ENCODE measurements around the gene ATP13A1. TPM values are rescaled to one million over a fixed set of nuclear protein-coding genes. Genes with fewer than 3 reads are reported as not detected.
"Not testable (repeated sequence)": the region's sequence is repeated elsewhere in the genome, so short reads cannot be mapped to it uniquely, and the experiment has no call there.

Gene ATP13A1
- total RNA-seq, 1 experiment from 2014 or later: 73.7 TPM

DNA sequence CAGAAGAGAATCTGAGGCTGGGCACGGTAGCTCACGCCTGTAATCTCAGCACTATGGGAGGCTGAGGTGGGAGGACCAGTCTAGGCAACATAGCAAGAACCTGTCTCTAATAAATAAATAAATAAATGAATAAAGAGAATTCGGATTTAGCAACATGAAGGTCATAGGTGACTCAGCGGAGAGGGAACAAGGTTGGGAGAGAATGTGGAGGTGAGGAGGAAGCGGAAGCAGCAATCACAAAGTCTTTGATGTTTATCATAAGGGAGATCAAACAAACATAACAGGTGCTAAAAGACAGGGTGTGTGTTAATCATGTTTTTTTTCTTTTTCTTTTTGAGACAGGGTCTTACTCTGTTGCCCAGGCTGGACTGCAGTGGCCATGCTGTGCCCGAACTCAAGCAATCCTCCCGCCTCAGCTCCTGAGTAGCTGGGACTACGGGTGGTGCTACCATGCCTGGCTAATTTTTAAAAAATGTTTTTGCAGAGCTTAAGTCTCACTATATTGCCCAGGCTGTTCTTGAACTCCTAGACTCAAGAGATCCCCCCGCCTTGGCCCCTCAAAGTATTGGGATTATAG lies 61.3 kb downstream of the ATP13A1 start:
- BruUV-seq (replicated peaks): no TSS peak
- no peak overlapping the region for H3K4me2 ChIP-seq (ENCODE audit: low read length)
- no peaks in the 10 kb centered on the region for H3K27me3 ChIP-seq (ENCODE audit: insufficient read depth, low read length)
- RAD21 ChIA-PET (ENCODE audit: low non-redundant PET in 1 of 2, low total read pairs in 2 of 2, uncharacterized antibody in 2 of 2, unreplicated experiment in 2 of 2): no interaction called here
- CTCF ChIA-PET: no interaction called here
- TF ChIP-seq CBX3 (IDR thresholded peaks at IDR 0.05; ENCODE audit: low read depth) (no peak), TCF7L2 (IDR thresholded peaks at IDR 0.05; ENCODE audit: borderline replicate concordance, extremely low read depth, insufficient read depth, insufficient read length) (peak; percentile 28)
- no peak overlapping the region for H3K4me3 ChIP-seq (replicated peaks in 1 of 2; ENCODE audit: low read depth in 1 of 2, low read length in 2 of 2)
- POLR2A ChIA-PET: interaction anchor here (0.6 to 1.0 kb wide), 2 partner anchors 26 to 55 kb away, joined by 3 read pairs; partner anchors contain the start of gene LPAR2
- ATAC-seq (no peak), DNase-seq (ENCODE audit: low read depth, low spot score) (no peak)
- no peaks in the 10 kb centered on the region; a peak in 2 of 4 replicates for H3K36me3 ChIP-seq (ENCODE audit: control insufficient read depth in 1 of 2, insufficient read depth in 2 of 2, low read length in 2 of 2)
- intact Hi-C loops (cut with micrococcal nuclease): no loop called here
- no peaks in the 10 kb centered on the region for H3K9me3 ChIP-seq (ENCODE audit: control insufficient read depth in 1 of 2, insufficient read depth in 1 of 2, low read depth in 1 of 2, low read length in 2 of 2)
- no peaks in the 10 kb centered on the region for H3K9me2 ChIP-seq (ENCODE audit: insufficient read depth)
- peaks cover 18 to 32% of the 10 kb centered on the region in 2 experiments for H3K4me1 ChIP-seq (ENCODE audit: control insufficient read depth in 1 of 2, insufficient read depth in 2 of 2, low read length in 2 of 2)
- no peak overlapping the region for H3K27ac ChIP-seq (ENCODE audit: low read depth, low read length)
- no peak overlapping the region for H2AFZ ChIP-seq (ENCODE audit: low read depth, low read length, poor library complexity, severe bottlenecking)
- H3K79me2 ChIP-seq (ENCODE audit: insufficient read depth, low read length): peaks cover 7% of the 10 kb centered on the region; the same call in 1 of the 2 replicates
- H4K20me1 ChIP-seq (ENCODE audit: insufficient read depth): no peaks in the 10 kb centered on the region
- H3K9ac ChIP-seq (ENCODE audit: low read length): no peak overlapping the region

DNA sequence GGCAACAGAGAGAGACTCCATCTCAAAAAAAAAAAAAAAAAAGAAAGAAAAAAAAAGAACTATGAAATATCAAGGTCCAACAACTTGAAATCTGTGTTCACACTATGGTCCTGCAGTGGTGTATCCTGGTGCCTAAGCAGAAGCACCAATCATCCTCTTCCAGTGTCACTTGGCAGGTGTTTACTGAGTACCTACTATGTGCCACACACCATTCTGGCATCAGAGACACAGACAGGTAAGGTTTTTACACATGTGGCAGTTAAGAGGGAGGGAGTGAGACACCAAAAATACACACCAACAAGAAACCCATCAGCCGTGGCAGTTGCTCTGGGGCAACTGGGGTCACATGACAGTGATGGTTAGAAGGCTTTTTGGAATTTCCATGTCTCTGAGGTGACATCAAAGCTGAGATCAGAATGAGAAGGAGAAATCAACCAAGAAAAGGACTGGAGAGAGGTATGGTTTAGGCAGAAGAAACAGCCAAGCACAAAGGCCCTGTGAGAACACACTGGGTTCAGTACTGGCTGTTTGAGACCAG lies 62.6 kb downstream of the ATP13A1 start:
- no peak overlapping the region for H3K4me2 ChIP-seq (ENCODE audit: low read length)
- H3K27me3 ChIP-seq (ENCODE audit: insufficient read depth, low read length): no peaks in the 10 kb centered on the region
- H3K4me1 ChIP-seq (ENCODE audit: control insufficient read depth in 1 of 2, insufficient read depth in 2 of 2, low read length in 2 of 2): peaks cover 5 to 18% of the 10 kb centered on the region in 2 experiments
- ATAC-seq (no peak), DNase-seq (ENCODE audit: low read depth, low spot score) (no peak)
- H3K27ac ChIP-seq (ENCODE audit: low read depth, low read length): no peak overlapping the region
- intact Hi-C loops (cut with micrococcal nuclease): no loop called here
- H3K9me3 ChIP-seq (ENCODE audit: control insufficient read depth in 1 of 2, insufficient read depth in 1 of 2, low read depth in 1 of 2, low read length in 2 of 2): no peaks in the 10 kb centered on the region
- no peak overlapping the region for H3K4me3 ChIP-seq (replicated peaks in 1 of 2; ENCODE audit: low read depth in 1 of 2, low read length in 2 of 2)
- no peak overlapping the region for H2AFZ ChIP-seq (ENCODE audit: low read depth, low read length, poor library complexity, severe bottlenecking)
- H3K9ac ChIP-seq (ENCODE audit: low read length): no peak overlapping the region
- ChIA-PET CTCF (no interaction called here), POLR2A (no interaction called here), RAD21 (ENCODE audit: low non-redundant PET in 1 of 2, low total read pairs in 2 of 2, uncharacterized antibody in 2 of 2, unreplicated experiment in 2 of 2) (no interaction called here)
- no peak for TF ChIP-seq SP1 (IDR thresholded peaks at IDR 0.05; ENCODE audit: low read depth)
- H4K20me1 ChIP-seq (ENCODE audit: insufficient read depth): no peaks in the 10 kb centered on the region
- H3K36me3 ChIP-seq (ENCODE audit: control insufficient read depth in 1 of 2, insufficient read depth in 2 of 2, low read length in 2 of 2): no peaks in the 10 kb centered on the region; a peak in 2 of 4 replicates
- peaks cover 7% of the 10 kb centered on the region; the same call in 1 of the 2 replicates for H3K79me2 ChIP-seq (ENCODE audit: insufficient read depth, low read length)
- H3K9me2 ChIP-seq (ENCODE audit: insufficient read depth): no peaks in the 10 kb centered on the region
- no TSS peak for BruUV-seq (replicated peaks)

DNA sequence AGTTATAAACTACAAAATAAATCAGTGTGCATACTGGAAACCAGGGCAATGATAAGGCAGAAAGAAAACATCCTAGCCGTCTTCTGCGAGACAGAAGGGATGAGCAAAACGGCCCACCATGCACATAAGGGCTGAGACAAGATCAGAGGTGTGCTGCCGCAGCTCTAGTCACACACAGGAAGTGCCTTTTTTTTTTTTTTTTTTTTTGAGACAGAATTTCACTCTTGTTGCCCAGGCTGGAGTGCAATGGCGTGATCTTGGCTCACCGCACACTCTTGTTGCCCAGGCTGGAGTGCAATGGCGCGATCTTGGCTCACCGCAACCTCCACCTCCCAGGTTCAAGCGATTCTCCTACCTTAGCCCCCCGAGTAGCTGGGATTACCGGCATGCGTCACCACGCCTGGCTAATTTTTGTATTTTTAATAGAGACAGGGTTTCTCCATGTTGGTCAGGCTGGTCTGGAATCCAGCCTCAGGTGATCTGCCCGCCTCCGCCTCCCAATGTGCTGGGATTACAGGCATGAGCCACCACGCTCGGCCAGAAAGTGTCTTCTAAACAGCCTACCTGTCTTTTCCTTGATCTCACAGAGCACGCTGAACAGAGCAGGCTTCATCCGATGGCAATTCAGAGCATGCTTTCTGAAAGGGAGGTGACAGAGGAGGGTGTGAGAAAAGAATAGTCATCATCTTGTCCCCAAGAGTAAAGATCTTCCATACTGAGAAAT lies 64.6 kb downstream of the ATP13A1 start:
- H3K9me2 ChIP-seq (ENCODE audit: insufficient read depth); H3K27me3 ChIP-seq (ENCODE audit: insufficient read depth, low read length); H3K4me3 ChIP-seq (replicated peaks in 1 of 2; ENCODE audit: low read depth in 1 of 2, low read length in 2 of 2); H3K4me2 ChIP-seq (ENCODE audit: low read length); H3K79me2 ChIP-seq (ENCODE audit: insufficient read depth, low read length); RAD21 ChIA-PET (ENCODE audit: low non-redundant PET in 1 of 2, low total read pairs in 2 of 2, uncharacterized antibody in 2 of 2, unreplicated experiment in 2 of 2); H2AFZ ChIP-seq (ENCODE audit: low read depth, low read length, poor library complexity, severe bottlenecking); H3K36me3 ChIP-seq (ENCODE audit: control insufficient read depth in 1 of 2, insufficient read depth in 2 of 2, low read length in 2 of 2); CTCF ChIA-PET; intact Hi-C loops (cut with micrococcal nuclease); DNase-seq (ENCODE audit: low read depth, low spot score); H3K9ac ChIP-seq (ENCODE audit: low read length); ATAC-seq; H3K9me3 ChIP-seq (ENCODE audit: control insufficient read depth in 1 of 2, insufficient read depth in 1 of 2, low read depth in 1 of 2, low read length in 2 of 2); H3K27ac ChIP-seq (ENCODE audit: low read depth, low read length); H4K20me1 ChIP-seq (ENCODE audit: insufficient read depth): not testable (repeated sequence)
- TSS peak; percentile 32 for BruUV-seq (replicated peaks)
- peaks cover 0 to 13% of the 10 kb centered on the region in 2 experiments; a peak in 1 of 4 replicates for H3K4me1 ChIP-seq (ENCODE audit: control insufficient read depth in 1 of 2, insufficient read depth in 2 of 2, low read length in 2 of 2)
- POLR2A ChIA-PET: interaction anchor here (0.8 kb wide), 1 partner anchor 9 kb away, joined by 3 read pairs; no protein-coding TSS in a partner anchor

Measured in HCT116 (cell line).